Stimulated activated CD4-positive, alpha-beta T cell treated with anti-CD3 and anti-CD28 coated beads, TNF-alpha, amount 100 ng/mL, for 48 hours (primary cell): ENCODE measurements around the gene NSUN3.

ENCODE experiments used
- DNase-seq, 3 donors: peaks; one replicate each; pipeline ENCODE4 v3.0.0-alpha.2; 2020; ENCODE audit warnings: low read depth in 3 of 3

The NSUN3 gene

GRCh38 chr3:94118390-94118789, 55.5 kb downstream of the NSUN3 start:
- no peak for DNase-seq

GRCh38 chr3:94121161-94121560, 58.3 kb downstream of the NSUN3 start:
- DNase-seq, result no peak

DNA sequence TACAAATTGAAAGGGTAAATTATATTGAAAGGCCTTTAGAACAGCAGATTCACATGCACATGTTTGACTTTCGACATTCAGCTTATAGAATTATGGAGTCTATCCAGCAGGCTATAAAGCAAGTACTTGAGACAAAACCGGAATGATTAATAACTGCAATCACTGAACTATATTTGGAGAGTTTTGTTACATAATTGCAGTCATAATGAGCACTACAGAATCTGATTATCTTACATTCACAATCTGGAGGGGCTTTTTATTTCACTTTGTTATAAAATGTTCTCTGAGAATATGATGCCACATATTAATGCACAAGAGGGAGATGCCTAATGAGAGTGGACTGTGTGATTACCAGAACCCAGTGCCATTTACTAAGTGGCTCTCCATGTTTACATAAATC, 64.3 kb downstream of the NSUN3 start:
- DNase-seq, result no peak

DNA sequence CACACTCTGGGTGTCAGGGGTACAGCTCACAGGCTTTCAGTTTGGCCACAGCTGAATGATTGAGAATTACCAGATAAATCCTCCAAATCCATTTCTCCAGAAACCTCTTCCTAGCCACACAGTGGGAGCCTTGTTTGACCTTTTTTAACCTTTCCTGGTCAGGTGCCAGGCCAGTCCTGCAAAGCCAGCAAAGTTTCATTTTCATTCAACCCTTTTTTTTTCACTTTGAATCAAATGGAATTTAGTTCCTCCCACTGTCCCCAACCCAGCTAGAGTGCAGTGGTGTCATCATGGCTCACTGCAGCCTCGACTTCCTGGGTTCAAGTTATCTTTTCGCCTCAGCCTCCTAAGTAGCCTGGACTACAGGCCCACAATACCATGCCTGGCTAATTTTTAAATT, 67.8 kb downstream of the NSUN3 start:
- no peak for DNase-seq

DNA sequence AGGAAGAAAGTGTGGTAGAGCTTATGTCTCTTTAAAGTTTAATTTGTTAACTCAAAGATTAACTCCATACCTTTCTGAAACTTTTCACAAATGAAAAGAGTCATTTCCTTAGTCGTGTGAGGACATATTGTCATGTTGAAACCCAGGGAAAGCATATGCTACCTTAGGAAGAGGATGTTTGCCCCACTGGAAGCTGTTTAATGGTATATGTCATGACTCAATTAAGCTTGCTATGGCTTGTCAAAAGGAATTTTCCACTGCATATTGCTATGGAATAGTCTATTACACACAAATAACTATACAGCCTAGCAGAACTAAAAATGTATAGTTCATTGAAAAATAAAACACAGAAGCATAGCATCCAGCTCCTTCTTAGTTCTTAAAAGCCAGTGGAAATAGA, 69.9 kb downstream of the NSUN3 start:
- DNase-seq, result no peak

DNA sequence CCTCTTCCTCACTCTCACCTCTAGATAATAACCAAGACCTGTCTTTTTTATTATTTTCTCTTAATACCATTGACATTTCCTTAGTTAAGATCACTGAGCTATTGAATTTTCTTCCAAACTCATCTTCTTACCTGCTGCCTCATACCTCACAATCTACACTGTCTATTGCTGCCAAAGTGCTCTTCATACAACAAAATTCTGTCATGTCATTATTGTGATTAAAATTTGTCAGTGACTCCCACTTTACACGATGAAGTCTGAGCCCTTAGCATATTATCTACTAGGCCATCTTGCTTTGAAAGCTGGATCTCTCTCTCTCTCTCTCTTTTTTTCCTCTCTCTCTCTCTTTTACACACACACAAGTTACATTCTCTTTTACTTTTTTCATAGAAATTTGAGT, 73.3 kb downstream of the NSUN3 start:
- DNase-seq, result no peak

GRCh38 chr3:94137377-94137776, 74.5 kb downstream of the NSUN3 start:
- DNase-seq, result no peak

DNA sequence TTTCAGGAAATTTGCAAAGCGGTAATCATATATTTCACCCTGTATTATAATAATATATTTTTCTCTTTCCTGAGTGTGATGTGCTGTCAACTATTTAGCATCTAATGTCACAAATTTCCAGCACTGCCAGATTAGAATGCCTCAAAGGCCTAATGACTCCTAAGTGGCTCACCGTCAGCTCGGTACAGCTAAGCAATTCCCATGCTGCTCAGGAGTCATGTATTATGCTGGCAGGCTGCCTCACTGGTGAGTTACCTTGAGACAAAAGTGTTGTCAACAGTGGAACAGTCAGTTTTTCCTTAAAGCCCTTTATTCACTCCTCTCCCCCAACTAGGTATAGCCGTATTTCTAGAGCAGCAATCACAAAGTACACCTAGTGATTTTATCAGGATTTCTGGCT, 83.6 kb downstream of the NSUN3 start:
- DNase-seq, result no peak

DNA sequence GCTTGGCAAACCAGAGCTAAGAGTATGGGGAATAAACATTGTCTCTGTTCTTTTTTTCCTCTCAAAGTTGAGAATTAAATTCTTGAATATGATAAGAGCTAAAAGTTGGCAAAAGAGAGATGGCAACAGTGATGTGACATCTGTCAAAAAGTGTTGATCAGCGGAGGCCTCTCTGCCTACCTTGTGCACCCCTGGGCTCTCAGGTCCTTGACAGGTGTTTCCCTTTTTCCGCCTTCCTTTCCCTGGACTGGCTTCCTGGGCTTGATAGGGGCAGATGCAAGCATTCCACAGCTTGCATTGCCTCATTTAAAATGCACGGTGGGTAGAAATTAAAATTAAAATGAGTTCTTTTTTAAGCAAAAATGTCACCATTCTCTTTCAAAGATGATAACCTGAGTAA, 84.2 kb downstream of the NSUN3 start:
- no peak for DNase-seq

DNA sequence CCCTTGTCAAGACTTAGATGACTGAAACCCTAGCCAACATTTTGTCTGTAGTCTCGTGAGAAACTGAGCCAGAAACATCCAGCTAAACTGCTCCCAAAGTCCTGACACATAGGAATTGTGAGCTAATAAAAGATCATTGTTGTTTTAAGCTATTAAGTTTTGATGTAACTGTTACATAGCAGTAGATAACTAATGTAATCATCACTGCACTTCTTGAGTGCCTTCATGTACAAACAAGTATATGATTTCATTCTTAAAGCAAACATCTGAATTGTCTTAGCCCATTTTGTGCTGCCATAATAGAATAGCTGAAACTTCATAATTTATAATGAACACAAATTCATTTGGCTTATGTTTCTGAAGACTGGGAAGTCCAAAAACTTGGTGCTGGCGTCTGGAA, 87.3 kb downstream of the NSUN3 start:
- no peak for DNase-seq

DNA sequence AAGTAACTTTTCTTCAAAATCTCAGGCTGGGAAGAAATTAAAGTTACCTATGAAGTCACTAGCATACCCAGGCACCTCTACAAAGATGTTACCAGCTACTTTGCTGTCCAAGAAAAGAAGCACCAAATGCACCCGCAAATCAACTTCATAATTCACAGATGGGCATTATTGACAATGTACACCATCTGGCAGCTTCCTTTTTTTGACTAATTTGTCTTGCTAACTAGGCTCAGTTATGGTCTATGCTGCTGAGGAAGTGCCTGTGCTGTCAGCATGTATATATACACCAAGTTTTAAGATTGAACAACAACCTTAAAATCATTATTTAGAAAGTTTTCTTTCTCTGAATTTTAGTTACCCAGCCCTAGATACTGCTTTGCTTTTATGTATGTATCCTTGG, 93.8 kb downstream of the NSUN3 start:
- DNase-seq, result no peak

- DNase-seq, result no peak
These were observed 95.7 kb downstream of the NSUN3 start for GRCh38 chr3:94158512-94158911.

DNA sequence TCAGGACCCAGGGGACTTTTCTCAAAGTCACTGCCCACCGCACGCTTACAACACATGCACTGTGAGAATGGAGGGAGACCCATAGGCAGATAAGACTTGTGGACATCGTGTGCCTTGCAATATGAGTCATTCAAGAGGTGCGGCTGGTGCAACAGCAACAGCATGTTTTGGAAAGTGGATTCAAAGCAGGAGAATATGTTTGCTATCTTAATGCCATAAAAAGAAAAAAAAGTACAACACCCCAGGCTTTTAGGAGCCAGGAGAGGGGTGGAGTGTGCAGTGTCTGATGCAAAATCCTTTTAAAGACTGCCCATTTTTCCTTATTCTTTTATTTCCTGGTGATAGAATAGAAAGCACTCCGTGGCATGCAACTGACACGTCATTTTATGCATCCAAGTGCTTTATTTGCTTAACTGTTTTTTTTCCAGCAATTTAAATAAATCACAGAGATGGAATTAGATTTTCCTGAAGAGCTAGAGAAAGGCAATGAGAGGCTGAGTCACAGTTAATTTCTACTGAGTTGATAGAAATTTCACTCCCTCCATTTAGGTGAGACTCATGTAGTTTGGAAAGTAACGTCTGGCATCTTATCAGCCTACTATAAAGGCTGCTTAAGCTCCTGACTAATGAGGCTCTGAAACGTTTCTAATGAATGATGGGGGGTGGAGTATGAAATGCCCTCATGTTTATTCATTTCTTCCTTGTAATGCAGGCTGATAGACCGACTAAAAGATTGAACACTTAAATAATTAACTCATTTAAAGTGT, 96.4 kb downstream of the NSUN3 start:
- no peak for DNase-seq

GRCh38 chr3:94162700-94163099, 99.8 kb downstream of the NSUN3 start:
- no peak for DNase-seq

DNA sequence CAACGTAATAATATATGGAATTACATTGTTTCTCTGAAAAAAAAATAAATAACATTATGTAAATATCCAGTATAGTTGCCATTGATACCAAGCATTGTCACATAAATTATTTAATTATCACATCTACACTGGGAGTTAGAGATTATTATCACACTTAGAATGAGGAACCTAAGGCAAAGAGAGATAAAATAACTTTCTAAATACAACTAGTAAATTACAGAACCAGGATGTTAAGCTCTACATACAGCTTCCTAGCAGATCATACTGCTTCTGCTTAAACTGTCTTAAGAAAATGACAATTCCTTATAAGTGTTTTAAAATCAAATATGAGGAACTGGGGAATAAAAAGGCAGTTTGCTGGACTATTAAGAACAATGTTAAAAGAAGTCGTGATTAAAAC, 104.5 kb downstream of the NSUN3 start:
- no peak for DNase-seq

GRCh38 chr3:94167796-94168195, 104.9 kb downstream of the NSUN3 start:
- no peak for DNase-seq

DNA sequence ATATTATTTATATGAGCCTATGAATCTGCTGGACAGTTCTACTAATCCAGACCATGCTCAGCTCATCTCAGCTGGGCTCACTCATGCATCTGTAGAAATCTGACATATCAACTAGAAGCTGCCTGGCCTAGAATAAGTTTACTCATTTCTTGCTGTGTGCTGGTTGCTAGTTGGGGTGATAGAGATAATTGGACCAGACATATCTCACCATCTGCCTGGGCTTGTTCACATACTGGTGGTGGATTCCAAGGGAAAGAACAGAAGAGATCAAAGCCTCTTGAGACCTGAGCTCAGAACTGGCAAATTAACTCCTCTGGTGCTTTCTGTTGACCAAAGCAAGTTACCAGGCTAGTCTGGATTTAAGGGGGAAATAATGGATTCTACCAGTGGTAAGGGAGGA, 109.1 kb downstream of the NSUN3 start:
- no peak for DNase-seq

DNA sequence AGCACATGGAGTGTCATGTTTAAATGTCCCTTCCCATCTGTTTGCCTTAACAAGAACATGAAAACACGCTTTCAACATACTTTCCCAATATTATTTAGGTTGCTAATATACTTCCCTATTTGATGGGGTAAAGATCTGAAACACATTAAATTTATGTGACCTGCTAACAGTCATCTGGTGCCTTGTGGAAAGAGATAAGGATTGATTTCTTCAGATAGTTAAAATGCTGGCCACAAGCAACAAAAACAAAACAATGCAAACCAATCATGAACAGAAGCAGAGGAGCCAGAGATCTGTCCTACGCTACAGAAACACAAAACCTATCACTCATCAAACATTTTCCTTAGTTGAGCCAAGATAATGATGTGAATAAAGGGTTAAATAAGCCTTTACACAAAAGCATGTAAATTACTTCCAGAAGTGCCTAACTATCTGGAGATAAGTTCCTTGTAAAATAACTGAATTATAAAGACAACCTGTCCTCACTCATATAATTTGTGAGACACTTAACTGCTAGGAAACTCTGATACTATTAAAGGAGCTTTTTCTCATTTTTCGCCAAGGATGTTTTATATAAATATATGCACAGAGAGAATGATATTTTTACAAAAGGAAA, 109.9 kb downstream of the NSUN3 start:
- no peak for DNase-seq

- no peak for DNase-seq
These were observed 111.0 kb downstream of the NSUN3 start for GRCh38 chr3:94173673-94174434.

GRCh38 chr3:94175677-94176076, 112.8 kb downstream of the NSUN3 start:
- no peak for DNase-seq

DNA sequence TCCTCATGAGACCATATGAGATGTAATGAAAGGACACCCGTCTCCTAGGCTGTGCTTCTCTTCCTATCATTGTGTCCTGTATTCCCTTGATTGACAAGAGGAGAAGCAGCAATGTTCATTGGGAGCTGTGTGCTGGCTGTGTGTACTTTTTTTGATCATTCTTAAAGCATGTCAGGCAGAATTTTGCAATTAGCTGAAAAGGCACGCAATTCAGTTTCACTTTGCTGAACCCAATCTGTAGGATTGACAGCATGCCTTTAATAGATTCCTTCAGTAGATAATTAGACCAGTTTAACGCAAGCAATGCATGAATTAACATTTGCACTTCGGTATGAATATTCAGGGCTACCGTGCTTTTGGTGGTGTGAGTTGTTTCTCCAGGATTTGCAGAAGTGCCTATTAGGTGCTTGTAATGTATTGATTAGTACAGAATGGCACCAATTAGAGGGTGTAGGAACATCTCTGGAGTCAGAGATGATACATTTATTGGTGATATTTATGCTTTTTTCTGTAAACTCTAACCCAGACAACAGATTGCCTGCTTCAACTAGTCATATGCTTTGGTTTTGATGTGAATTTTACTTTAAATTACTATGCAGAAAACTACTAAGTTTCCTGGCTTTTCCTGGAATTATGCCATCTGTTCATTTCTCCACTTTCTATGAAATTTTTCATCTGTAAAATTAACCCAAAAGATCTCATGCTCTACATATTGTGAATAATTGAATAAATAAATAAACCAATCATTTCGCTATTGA, 114.3 kb downstream of the NSUN3 start:
- DNase-seq, result no peak
